ENCODE results near the gene DENND5B.

DNA sequence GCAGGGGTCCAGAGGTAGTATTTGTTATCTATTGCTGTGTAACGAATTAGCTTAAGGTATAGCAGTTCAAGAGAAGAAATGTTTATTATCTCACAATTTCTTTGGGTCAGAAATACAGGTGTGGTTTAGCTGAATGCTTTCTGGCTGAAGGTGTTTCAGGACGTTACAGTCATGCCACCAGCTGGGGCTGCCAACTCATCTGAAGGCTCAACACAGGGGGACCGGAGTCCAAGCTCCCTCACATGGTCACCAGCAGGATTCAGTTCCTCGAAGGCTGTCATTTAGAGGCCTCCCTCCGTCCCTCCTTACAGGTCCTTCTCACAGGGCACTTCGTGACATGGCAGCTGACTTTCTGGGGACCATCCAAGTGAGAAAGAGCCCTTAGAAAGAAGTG, 227.5 kb downstream of the DENND5B start:
- TF ChIP-seq, protein P1, sequence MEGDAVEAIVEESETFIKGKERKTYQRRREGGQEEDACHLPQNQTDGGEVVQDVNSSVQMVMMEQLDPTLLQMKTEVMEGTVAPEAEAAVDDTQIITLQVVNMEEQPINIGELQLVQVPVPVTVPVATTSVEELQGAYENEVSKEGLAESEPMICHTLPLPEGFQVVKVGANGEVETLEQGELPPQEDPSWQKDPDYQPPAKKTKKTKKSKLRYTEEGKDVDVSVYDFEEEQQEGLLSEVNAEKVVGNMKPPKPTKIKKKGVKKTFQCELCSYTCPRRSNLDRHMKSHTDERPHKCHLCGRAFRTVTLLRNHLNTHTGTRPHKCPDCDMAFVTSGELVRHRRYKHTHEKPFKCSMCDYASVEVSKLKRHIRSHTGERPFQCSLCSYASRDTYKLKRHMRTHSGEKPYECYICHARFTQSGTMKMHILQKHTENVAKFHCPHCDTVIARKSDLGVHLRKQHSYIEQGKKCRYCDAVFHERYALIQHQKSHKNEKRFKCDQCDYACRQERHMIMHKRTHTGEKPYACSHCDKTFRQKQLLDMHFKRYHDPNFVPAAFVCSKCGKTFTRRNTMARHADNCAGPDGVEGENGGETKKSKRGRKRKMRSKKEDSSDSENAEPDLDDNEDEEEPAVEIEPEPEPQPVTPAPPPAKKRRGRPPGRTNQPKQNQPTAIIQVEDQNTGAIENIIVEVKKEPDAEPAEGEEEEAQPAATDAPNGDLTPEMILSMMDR (IDR thresholded peaks at IDR 0.05 in 8 of 11, conservative IDR thresholded peaks at IDR 0.05 in 3 of 11), result no peak
- TF ChIP-seq POLR2A (IDR thresholded peaks at IDR 0.05), result no peak
